Limb (tissue), 2 donors: Measurements from ENCODE around the gene ULK4.
A peak's percentile ranks its signal among the peaks of the same experiment; 100 is the strongest.
"Not testable (repeated sequence)": the region's sequence is repeated elsewhere in the genome, so short reads cannot be mapped to it uniquely, and the experiment has no call there.

Source experiments
- DNase-seq, 2 donors: peaks; one replicate each; pipeline ENCODE4 v3.0.0-alpha.2; 2016; ENCODE audit errors: extremely low spot score in 2 of 2

The ULK4 gene

GRCh38 chr3:41507336-41508062 is 454.4 kb downstream of the ULK4 start:
- DNase-seq: no peak

DNA sequence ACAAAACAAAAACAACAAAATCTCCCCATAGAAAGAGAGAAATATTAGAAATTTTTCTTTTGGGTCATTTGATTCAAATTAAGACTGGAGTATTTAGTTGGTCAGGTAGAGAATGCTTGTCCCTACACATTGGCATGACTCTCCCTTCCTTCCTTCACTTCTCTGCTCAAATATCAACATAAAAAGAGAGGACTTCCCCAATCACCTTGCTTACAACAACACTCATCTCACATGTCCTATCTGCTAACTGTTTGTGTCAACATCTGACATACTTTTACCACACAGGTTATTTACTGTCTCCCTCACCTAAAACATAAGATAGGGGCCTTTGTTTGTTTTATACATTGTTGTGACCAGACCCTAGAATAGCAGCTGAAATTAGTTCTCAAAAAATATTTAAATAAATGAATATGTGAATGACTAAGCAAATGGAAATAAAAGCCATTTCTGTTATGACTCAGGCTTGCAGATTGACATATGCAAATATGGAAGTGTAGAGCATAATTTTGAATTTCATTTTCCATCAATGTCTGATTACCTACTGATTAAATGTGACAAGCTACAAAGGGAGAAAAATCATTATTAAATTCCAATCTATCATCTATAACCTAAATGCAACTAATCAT is 457.8 kb downstream of the ULK4 start:
- no peak for DNase-seq

DNA sequence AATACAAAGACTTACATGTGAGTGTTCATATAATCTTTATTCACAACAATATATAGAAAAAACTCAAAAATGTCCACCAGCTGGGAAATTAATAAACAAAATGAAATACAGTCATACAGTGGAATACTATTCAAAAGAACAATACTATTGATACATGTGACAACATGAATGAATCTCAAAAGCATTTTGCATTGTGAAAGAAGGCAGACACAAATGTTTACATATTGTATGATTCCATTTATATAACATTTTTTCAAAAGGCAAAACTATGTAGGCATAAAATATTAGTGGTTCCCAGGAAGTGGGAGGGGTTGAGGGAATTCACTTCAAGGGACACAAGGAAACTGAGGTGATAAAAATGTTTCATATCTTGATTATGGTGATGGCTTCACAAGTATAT is 459.4 kb downstream of the ULK4 start:
- no peak for DNase-seq

DNA sequence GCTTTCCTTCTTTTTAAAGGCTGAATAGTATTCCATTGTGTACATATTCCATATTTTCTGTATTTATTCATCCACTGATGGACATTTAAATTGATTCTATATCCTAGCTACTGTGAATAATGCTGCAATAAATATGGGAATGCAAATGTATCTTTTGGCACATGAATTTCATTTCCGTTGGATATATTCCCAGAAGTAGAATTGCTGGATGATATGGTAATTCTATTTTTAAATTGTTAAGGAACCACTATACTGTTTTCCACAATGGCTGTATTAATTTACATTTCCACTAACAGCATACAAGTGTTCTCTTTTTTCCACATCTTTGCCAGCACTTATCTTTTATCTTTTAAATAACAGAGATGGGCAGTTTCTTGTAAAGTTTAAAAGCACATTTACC is 459.9 kb downstream of the ULK4 start:
- peak in 1 of 2 donors; percentile 32 for DNase-seq

GRCh38 chr3:41498847-41499246 is 463.1 kb downstream of the ULK4 start:
- DNase-seq: no peak

DNA sequence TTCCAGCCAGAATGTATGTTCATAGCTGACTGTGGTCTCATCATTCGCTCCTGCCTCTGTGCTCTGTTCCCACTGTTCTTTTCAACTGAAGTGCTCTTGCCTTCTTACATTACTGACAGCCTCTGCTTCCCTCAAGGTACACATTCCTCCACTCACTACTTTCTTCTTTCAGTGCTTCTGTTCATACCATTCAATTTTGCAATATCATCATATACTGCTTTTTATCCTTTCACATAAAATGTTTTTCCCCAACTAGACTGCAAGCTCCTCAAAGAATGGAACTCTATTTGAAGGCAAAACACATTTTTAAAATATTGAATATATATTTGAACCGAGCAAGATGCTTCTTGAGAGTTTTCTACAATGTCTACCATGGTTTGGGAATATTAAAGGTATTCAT is 471.5 kb downstream of the ULK4 start:
- no peak for DNase-seq

DNA sequence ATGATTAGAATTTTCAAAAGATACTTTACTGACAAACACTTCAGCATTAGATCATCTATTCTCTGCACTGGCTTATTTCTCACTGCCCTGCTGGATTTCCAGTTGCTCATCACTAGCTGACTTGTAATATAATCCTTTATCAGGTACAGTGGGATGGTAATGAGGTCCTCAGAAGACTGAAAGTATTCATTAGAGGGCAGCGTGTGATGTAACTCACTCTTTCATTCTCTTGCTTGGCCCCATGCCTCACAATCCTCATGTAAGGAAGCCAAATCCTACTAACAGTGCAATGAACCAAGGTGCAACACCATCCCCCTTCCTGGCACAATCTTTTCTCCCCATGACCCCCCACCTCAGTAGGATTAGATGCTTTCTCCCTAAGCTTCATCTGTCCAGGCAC is 472.7 kb downstream of the ULK4 start:
- no peak for DNase-seq

DNA sequence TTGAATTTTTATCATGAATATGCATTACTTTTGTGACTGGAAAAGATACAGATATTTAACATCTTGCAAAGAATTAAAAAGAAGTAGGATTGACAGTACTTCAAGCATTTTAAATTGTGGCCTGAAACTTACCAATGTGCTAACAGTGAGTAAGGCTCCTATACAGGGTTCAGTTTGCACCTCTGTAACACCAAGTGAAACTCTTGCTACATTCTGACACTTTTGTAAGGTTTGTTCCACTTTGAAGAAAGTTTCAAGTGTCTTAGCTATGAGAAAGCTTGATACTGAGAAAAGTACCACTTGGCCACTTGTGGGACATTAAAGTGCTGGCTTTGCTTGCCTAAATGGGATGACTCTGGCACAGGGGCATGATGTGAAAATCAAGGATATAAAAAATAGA is 473.4 kb downstream of the ULK4 start:
- DNase-seq: no peak

DNA sequence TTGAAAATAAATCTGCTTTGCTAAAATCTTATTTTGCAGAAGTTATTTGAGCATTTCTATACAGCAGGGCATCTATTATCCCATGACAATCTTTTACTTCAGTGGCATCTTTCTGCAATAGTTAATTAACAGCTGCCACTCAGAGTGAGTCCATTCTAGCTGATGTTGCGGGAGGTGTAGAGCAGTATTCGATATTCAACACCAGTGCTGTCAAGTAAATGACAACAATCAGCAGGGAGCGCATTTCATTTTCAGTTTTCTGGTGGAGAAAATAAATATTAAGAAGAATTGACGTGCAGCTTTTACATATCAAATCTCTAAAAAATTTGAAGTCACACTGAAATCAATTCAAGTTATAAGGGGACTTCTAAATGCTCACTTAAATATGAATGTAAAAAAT is 476.4 kb downstream of the ULK4 start:
- no peak for DNase-seq

GRCh38 chr3:41482134-41482533 is 479.8 kb downstream of the ULK4 start:
- DNase-seq: no peak

- no peak for DNase-seq
These were observed 483.6 kb downstream of the ULK4 start for GRCh38 chr3:41478278-41478677.

- DNase-seq: no peak
These were observed 484.4 kb downstream of the ULK4 start for GRCh38 chr3:41477399-41478014.

DNA sequence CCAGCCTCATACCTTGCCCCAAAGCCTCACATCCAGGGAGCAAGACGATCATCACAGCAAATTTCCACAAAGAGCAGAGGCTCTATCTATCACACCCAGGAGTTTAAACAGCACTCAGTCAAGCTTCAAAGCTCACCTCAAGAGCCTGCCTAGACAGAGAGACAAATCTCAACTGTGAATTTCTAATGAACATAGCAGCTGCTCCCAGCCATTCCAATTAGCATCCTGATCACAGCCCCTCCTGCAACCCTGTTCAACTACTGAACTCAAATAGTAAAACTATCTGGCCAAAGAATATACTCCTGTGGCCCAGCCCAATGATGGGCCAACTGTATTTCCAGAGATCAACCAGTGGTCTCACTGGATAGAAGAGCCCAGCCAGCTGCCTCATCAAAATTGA is 492.8 kb downstream of the ULK4 start:
- no peak for DNase-seq

GRCh38 chr3:41467481-41467880 is 494.4 kb downstream of the ULK4 start:
- no peak for DNase-seq

GRCh38 chr3:41464858-41465257 is 497.0 kb downstream of the ULK4 start:
- DNase-seq: no peak

DNA sequence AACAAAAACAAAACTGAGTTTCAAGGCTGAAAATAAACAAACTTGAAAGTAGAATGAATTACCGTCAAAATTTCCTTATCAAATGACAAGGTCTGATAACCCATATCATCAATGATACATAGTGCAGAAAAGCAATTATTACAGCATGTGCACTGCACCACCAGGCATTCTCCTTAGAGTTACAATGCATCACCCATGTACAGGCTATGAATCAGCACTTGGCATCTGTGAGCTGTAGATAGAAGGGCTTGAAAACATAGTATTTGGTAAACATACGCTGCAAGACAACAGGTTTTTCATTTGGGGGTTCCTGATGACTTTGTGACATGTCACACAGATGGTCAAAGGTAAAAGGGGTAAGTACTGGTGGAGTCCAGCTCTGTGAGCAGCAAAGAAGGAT is 497.5 kb downstream of the ULK4 start:
- no peak for DNase-seq

GRCh38 chr3:41462103-41462691 is 499.7 kb downstream of the ULK4 start:
- no peak for DNase-seq

DNA sequence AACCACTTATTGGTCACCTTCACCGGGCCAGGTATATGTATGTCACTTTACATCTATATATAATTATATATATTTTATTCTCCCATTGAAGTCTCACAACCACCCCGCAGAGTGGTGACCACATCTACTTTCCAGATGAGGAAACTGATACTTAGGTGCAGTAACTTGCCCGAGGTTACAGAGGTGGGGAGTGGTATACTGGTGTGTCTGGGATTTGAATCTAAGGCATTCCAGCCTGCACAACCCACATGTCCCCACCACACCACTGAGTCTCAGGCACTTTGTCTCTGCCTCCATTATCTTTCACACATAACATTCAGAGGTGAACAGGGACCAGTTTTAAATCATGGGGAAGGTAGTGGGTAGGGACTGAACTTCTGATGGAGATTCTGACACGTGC is 501.2 kb downstream of the ULK4 start:
- no peak for DNase-seq

DNA sequence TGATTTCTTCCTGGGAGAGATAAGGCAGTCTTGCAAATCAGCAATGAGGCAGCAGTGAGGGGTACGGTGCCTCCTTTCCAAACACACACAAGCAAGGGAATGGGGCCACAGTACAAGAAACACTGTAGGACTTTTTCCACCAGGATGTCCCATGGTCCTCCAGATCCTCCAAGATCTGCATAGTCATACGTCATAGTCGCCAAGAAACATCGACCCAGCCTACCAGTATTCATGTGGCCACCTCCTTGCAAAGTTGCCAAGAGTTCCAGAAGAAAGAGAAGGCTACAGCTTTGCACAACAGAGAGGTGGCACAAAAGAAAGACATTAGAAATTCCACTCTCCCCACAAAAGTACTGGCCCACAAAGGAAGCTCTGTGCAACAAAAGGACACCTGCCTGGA is 504.7 kb downstream of the ULK4 start:
- DNase-seq: no peak

DNA sequence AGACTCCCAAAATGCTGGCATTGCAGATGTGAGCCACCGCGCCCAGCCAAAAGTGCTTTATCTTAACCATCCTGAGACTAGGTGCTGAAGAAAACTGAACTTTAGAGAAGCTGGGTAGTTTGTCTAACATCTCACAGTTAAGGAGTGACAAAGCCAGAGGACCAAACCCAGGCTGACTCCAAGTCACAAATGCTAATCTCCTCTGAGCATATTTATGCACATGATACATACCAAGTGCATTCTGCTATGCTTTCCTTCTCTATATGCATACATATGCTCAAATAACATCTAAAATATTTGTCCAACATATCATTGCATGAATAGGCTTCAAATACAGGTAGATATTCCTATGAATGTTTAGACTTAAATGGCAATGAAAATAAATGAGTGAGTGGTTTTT is 505.7 kb downstream of the ULK4 start:
- DNase-seq: no peak

GRCh38 chr3:41453618-41454017 is 508.3 kb downstream of the ULK4 start:
- DNase-seq: not testable (repeated sequence)

DNA sequence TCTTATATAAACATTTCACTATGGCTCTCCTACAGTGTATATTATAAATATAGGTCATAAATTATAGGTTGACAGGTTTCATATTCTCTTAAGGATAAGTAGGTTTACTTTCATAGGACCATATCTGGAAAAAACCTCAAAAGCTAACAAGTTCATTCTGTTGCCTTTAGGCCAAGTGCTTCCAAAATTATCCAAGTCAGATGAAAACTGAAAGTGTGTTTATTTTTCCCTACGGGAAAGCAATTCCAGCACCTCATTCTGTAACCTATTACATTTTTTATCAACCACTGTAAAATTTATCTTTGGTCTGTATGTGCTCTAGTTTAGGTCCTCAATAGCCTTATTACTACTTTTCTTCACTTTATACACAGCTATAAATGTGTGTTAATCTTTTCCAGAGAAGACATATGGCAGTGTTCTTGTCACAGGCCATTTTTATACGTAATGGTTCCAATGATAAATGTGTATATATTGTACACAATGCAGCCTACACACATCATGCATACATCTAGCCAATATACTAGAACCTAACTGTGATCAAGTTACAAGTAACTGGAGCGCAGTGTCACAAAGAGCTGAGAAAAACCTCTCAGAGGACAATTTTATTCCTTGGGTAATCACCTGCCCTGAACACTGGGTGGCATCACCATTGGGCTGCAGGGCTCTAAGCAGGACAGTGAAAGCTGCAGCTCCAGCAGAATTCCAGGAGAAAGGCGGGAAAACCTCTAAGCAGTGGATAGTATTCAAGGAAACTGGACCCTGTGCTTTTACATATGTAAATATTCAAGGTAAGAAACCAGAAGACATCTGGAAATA is 511.3 kb downstream of the ULK4 start:
- no peak for DNase-seq
